PFSK-1 (cell line): ENCODE measurements around the gene ALDH1A3.

Source experiments
- FOXP2 ChIP-seq: optimal IDR thresholded peaks from 2 replicates; pipeline ENCODE3; 2011; ENCODE audit warnings: borderline replicate concordance, control low read depth, inconsistent platforms; ENCODE audit not compliant: insufficient read depth; ENCODE audit errors: extremely low read length, extremely low read depth
- POLR2AphosphoS5 ChIP-seq: IDR thresholded peaks from 2 replicates; pipeline ENCODE4 v1.6.1; 2012; ENCODE audit warnings: low read depth, mild to moderate bottlenecking, control low read depth, low read length, moderate library complexity
- SIN3A ChIP-seq: IDR thresholded peaks from 2 replicates; pipeline ENCODE4 v1.6.1; 2012; ENCODE audit warnings: mild to moderate bottlenecking, low read length, moderate library complexity, borderline replicate concordance; ENCODE audit not compliant: insufficient read depth
- TAF1 ChIP-seq: IDR thresholded peaks from 2 replicates; pipeline ENCODE4 v1.6.1; 2012; ENCODE audit warnings: low read length, control low read depth, borderline replicate concordance; ENCODE audit not compliant: insufficient read depth
- TF ChIP-seq, protein P1 (sequence below), 2 experiments: IDR thresholded peaks; 2 replicates each; pipeline versions ENCODE4 v1.6.1 to v1.8.0; 2011 to 2012; ENCODE audit warnings: low read depth in 2 of 2, low read length in 2 of 2, control low read depth in 1 of 2, inconsistent platforms in 1 of 2, mild to moderate bottlenecking in 1 of 2, moderate library complexity in 1 of 2; ENCODE audit not compliant: insufficient read depth in 1 of 2

The ALDH1A3 gene

GRCh38 chr15:100835636-100836035 is 44.0 kb upstream of the ALDH1A3 start:
- no peak for TF ChIP-seq POLR2AphosphoS5
- no peak for TF ChIP-seq SIN3A
- TF ChIP-seq TAF1, result no peak
- no peak for TF ChIP-seq FOXP2
- TF ChIP-seq, protein P1, sequence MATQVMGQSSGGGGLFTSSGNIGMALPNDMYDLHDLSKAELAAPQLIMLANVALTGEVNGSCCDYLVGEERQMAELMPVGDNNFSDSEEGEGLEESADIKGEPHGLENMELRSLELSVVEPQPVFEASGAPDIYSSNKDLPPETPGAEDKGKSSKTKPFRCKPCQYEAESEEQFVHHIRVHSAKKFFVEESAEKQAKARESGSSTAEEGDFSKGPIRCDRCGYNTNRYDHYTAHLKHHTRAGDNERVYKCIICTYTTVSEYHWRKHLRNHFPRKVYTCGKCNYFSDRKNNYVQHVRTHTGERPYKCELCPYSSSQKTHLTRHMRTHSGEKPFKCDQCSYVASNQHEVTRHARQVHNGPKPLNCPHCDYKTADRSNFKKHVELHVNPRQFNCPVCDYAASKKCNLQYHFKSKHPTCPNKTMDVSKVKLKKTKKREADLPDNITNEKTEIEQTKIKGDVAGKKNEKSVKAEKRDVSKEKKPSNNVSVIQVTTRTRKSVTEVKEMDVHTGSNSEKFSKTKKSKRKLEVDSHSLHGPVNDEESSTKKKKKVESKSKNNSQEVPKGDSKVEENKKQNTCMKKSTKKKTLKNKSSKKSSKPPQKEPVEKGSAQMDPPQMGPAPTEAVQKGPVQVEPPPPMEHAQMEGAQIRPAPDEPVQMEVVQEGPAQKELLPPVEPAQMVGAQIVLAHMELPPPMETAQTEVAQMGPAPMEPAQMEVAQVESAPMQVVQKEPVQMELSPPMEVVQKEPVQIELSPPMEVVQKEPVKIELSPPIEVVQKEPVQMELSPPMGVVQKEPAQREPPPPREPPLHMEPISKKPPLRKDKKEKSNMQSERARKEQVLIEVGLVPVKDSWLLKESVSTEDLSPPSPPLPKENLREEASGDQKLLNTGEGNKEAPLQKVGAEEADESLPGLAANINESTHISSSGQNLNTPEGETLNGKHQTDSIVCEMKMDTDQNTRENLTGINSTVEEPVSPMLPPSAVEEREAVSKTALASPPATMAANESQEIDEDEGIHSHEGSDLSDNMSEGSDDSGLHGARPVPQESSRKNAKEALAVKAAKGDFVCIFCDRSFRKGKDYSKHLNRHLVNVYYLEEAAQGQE (IDR thresholded peaks at IDR 0.05; ENCODE audit: insufficient read depth in 1 of 2, low read depth in 2 of 2, low read length in 2 of 2), result no peak

DNA sequence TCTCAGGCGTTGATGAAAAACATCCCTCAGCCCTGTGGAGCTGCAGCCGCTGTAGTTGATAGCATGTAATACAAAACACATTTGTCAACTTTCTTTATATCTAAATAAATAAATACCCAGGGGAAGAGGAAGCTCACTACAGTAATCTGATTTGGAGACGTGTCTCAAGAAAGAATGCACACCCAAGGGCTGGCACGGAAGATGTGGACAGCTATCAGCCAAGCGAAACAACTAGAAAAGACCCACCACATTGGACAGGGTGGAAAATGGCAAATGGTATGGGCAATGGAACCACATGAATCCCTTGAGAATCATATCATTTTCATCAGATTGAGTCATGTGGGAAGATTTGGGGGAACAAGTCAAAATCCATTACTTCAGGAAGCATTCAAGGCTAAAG is 43.1 kb upstream of the ALDH1A3 start:
- TF ChIP-seq FOXP2, result no peak
- TF ChIP-seq, protein P1 (IDR thresholded peaks at IDR 0.05; ENCODE audit: insufficient read depth in 1 of 2, low read depth in 2 of 2, low read length in 2 of 2), result no peak
- no peak for TF ChIP-seq POLR2AphosphoS5
- no peak for TF ChIP-seq TAF1
- TF ChIP-seq SIN3A, result no peak

- no peak for TF ChIP-seq FOXP2
- TF ChIP-seq, protein P1 (IDR thresholded peaks at IDR 0.05; ENCODE audit: insufficient read depth in 1 of 2, low read depth in 2 of 2, low read length in 2 of 2), result no peak
- TF ChIP-seq SIN3A, result no peak
- TF ChIP-seq POLR2AphosphoS5, result no peak
- TF ChIP-seq TAF1, result no peak
These were observed 38.2 kb upstream of the ALDH1A3 start for GRCh38 chr15:100841426-100841825.

DNA sequence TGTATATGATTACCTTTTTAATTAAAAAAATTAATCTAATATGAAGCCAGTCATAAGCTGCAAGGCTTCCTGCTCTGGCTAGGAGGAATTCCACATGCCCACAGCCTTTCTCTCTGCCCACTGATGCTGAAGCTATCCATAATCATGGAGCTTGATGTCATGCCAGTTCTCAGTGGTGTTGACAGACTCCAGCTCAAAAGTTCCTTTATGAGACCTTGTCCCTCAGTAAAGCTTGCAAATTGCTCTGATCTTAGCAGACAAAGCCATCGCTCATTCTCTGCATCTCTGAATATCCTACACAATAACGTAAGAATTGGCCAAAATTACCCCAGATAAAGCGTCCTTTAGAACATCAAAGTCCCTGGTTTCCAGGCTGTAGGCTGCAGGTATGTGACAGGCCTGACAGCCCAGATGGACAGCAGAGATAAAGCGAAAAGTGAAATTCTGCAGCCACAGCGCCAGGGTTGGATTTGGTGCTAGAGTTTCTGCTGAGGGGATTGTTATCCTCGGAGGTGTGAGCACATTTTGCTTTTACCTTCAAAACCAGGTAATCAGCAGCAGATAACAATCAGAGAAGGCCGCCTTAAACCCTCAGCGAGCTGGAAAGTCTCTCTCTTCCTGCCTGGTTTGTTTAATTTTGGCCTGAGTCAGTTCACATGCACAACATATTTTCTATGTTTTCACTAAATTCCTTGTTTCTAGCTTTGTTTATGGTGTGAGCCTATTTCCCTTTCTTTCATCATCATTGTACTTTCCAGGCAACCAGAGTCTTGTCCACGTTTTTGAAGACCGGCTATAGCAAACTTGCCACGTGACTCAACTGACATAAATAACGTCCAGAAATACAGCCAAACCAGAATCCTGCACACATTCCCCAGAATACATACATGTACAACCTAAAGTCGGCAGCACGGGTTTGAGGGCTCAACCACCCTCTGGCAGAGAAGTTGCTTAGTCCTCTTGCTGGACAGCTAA is 36.6 kb upstream of the ALDH1A3 start:
- TF ChIP-seq TAF1, result no peak
- TF ChIP-seq, protein P1 (IDR thresholded peaks at IDR 0.05; ENCODE audit: insufficient read depth in 1 of 2, low read depth in 2 of 2, low read length in 2 of 2), result no peak
- no peak for TF ChIP-seq FOXP2
- TF ChIP-seq POLR2AphosphoS5, result no peak
- no peak for TF ChIP-seq SIN3A
